Mesothelial cell of epicardium (in vitro differentiated cells): ENCODE measurements around the gene MAGI2. TPM values are rescaled to one million over a fixed set of nuclear protein-coding genes. Genes with fewer than 3 reads are reported as not detected.

Experiments used
- DNase-seq, 2 experiments: peaks; one replicate each; pipeline ENCODE4 v3.0.0; 2021; ENCODE audit warnings: low spot score in 2 of 2; ENCODE audit not compliant: unreplicated experiment in 2 of 2
- H3K27ac Mint-ChIP-seq: 2 replicates; pipeline ENCODE4 v1.8.0; 2021; ENCODE audit warnings: mixed read lengths
- H3K27me3 Mint-ChIP-seq: 2 replicates; pipeline ENCODE4 v1.8.0; 2021; ENCODE audit warnings: low read depth, mixed read lengths
- H3K36me3 Mint-ChIP-seq: 2 replicates; pipeline ENCODE4 v1.8.0; 2021; ENCODE audit warnings: mixed read lengths
- H3K4me1 Mint-ChIP-seq: 2 replicates; pipeline ENCODE4 v1.8.0; 2021; ENCODE audit warnings: mixed read lengths
- H3K4me3 Mint-ChIP-seq: 2 replicates; pipeline ENCODE4 v1.8.0; 2021; ENCODE audit warnings: mild to moderate bottlenecking, moderate library complexity, mixed read lengths
- H3K9me3 Mint-ChIP-seq: 2 replicates; pipeline ENCODE4 v1.8.0; 2021; ENCODE audit warnings: mixed read lengths
- total RNA-seq: library from RNA; stranded (reverse); gene quantifications from 3 replicates; pipeline ENCODE4 v1.2.1, GENCODE V29; 2021
- TF ChIP-seq, protein P1 (sequence below): fragments of 200-600 bp; sonication (generic); IDR thresholded peaks from one replicate; pipeline ENCODE4 v1.5.0; 2021; ENCODE audit warnings: antibody characterized with exemption; ENCODE audit not compliant: unreplicated experiment

MAGI2 gene
- total RNA-seq, 1 donor from 2014 or later = 38.4 TPM

DNA sequence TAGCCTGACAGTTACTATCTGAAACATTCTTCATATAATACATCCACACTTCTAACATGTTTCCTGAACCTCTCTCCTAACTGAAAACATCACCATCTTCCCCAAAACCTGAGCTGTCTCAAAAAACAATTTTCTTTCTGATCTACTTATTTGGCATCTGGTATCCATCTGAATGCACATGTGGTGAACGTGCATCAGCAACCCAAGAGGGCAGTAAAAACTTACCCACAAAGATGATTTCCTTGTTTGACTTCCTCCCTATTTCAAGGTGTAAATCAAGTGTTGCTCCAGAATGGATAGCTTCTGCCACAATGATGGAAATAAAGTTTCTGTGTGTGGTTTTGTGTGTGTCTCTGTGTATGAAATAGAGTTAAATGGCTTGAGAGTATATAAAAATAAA, 500.4 kb downstream of the MAGI2 start:
- peaks cover 19% of the 10 kb centered on the region for H3K27me3 Mint-ChIP-seq
- no peak overlapping the region for H3K27ac Mint-ChIP-seq
- no peak overlapping the region for H3K4me3 Mint-ChIP-seq

DNA sequence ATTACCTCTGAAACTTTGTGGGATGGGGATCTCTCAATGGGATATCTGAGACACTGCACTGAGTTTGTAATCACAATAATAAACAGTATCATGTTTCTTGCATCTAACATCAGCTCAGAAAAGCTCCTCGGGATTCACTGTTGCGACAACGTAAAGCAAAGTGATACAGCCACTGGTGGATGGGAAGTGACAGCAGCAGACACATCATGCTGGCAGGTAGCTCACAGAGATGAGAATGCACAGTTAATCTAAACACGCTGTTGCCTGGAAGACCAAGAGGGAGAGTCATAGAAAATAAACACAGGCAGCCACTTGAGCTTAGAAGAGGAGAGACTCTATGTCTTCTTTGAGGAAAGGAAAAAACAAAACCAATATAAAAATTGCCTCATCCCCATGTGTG, 513.8 kb downstream of the MAGI2 start:
- H3K27ac Mint-ChIP-seq = no peak overlapping the region

More for the DNA sequence above, 500.4 kb downstream of the MAGI2 start:
- H3K36me3 Mint-ChIP-seq = no peaks in the 10 kb centered on the region
- H3K9me3 Mint-ChIP-seq = no peaks in the 10 kb centered on the region
- TF ChIP-seq, protein P1, sequence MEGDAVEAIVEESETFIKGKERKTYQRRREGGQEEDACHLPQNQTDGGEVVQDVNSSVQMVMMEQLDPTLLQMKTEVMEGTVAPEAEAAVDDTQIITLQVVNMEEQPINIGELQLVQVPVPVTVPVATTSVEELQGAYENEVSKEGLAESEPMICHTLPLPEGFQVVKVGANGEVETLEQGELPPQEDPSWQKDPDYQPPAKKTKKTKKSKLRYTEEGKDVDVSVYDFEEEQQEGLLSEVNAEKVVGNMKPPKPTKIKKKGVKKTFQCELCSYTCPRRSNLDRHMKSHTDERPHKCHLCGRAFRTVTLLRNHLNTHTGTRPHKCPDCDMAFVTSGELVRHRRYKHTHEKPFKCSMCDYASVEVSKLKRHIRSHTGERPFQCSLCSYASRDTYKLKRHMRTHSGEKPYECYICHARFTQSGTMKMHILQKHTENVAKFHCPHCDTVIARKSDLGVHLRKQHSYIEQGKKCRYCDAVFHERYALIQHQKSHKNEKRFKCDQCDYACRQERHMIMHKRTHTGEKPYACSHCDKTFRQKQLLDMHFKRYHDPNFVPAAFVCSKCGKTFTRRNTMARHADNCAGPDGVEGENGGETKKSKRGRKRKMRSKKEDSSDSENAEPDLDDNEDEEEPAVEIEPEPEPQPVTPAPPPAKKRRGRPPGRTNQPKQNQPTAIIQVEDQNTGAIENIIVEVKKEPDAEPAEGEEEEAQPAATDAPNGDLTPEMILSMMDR = no peak
- no peak for DNase-seq
- peaks cover 16% of the 10 kb centered on the region for H3K4me1 Mint-ChIP-seq

DNA sequence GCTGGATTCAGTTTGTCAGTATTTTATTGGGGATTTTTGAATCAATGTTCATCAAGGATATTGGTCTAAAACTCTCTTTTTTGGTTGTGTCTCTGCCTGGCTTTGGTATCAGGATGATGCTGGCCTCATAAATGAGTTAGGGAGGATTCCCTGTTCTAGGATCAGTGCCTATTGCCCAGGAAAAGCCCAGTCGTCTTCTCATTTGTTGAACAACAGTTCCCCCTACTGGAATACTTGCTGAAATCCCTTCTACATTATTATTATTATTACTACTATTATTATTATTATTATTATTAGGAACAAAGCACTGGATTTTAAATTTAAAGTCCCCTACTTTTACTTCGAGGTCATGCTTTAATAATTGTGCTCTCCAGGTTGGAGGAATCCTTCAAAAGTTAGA, 528.9 kb downstream of the MAGI2 start:
- Mint-ChIP-seq H3K27ac (no peak overlapping the region), H3K36me3 (peaks cover 2% of the 10 kb centered on the region), H3K4me3 (no peak overlapping the region), H3K9me3 (no peaks in the 10 kb centered on the region), H3K27me3 (no peaks in the 10 kb centered on the region), H3K4me1 (peaks cover 12% of the 10 kb centered on the region)
- DNase-seq = no peak
- TF ChIP-seq, protein P1 = peak; percentile 16

More for the DNA sequence above, 513.8 kb downstream of the MAGI2 start:
- DNase-seq = no peak
- H3K4me1 Mint-ChIP-seq = peaks cover 15% of the 10 kb centered on the region
- H3K9me3 Mint-ChIP-seq = no peaks in the 10 kb centered on the region
- no peaks in the 10 kb centered on the region for H3K36me3 Mint-ChIP-seq
- H3K4me3 Mint-ChIP-seq = no peak overlapping the region
- TF ChIP-seq, protein P1 = no peak
- peaks cover 4% of the 10 kb centered on the region for H3K27me3 Mint-ChIP-seq

DNA sequence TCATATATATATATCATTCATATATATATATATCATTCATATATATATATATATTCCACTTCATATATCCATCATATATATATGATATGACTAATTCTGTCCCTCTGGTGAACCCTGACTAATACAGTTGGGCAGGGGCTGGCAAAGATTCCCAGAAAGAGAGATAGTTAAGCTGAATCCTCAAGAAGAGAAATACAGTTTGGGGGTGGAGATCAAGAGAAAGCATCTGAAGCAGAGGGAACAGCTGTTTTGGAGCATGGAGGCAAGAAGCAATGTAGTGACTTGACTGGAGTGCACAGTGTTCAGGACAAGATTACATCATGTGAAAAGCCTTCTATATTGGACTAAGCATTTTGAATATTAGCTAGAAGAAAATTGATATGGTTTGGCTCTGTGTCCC, 540.7 kb downstream of the MAGI2 start:
- DNase-seq = no peak
- no peak overlapping the region for H3K27ac Mint-ChIP-seq
- no peak overlapping the region for H3K4me3 Mint-ChIP-seq
- TF ChIP-seq, protein P1 = no peak
- H3K9me3 Mint-ChIP-seq = no peaks in the 10 kb centered on the region
- H3K27me3 Mint-ChIP-seq = peaks cover 13% of the 10 kb centered on the region
- peaks cover 10% of the 10 kb centered on the region for H3K4me1 Mint-ChIP-seq
- H3K36me3 Mint-ChIP-seq = peaks cover 3% of the 10 kb centered on the region

DNA sequence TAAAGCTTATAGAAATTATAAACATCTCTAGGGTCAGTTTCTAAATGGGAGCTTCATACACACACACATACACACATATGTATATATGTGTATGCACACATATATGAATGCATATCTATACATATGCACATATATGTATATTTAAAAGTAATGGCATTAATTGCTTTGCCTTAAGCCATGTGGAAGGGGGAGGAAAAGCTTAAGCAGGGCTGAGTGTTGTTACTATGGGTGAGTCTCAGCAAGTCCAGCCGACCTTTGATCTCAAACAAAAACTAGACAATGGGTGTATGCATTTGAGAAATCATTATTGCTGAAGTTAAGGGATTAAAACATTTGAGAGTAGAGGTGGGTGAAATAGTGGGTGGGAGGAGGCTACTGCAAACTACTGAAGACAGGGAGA, 546.7 kb downstream of the MAGI2 start:
- no peaks in the 10 kb centered on the region for H3K9me3 Mint-ChIP-seq
- peaks cover 38% of the 10 kb centered on the region for H3K4me1 Mint-ChIP-seq
- H3K4me3 Mint-ChIP-seq = no peak overlapping the region
- TF ChIP-seq, protein P1 = no peak
- DNase-seq = no peak
- H3K27me3 Mint-ChIP-seq = no peaks in the 10 kb centered on the region
- H3K36me3 Mint-ChIP-seq = peaks cover 3% of the 10 kb centered on the region
- no peak overlapping the region for H3K27ac Mint-ChIP-seq

DNA sequence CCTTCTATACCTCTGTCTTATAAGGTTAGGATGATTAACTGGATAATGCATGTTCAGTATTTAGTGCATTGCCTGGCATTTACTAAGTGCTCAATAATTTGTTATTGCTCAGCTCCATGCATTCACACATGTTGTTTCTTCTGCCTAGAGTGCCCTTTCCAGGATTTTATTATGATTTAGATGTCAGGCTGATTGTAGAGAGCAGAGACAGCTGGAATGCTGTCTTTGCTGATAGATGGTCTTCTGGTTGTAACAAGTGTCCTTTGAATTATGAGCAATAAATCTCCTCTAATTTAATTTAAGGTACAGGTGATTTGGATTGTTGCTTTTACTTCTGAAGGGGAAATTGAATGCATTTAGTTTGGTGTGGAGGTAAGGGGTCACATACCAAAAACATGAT, 548.0 kb downstream of the MAGI2 start:
- H3K4me1 Mint-ChIP-seq = peaks cover 38% of the 10 kb centered on the region

More for the DNA sequence above, 548.0 kb downstream of the MAGI2 start:
- no peaks in the 10 kb centered on the region for H3K27me3 Mint-ChIP-seq
- H3K4me3 Mint-ChIP-seq = no peak overlapping the region
- peak overlapping the region; percentile 87 for H3K27ac Mint-ChIP-seq
- TF ChIP-seq, protein P1 = no peak
- H3K36me3 Mint-ChIP-seq = peaks cover 3% of the 10 kb centered on the region
- no peaks in the 10 kb centered on the region for H3K9me3 Mint-ChIP-seq
- no peak for DNase-seq
